ENCODE data around the gene THOC1. TPM values are rescaled to one million over a fixed set of nuclear protein-coding genes. Genes with fewer than 3 reads are reported as not detected.

The THOC1 gene
- total RNA-seq, 1 experiment from 2014 or later, result 74.5 TPM

- Histone ChIP-seq H3K23ac (ENCODE audit: insufficient read length, low read depth, low read length) (no peak overlapping the region), H3T11ph (ENCODE audit: low read length) (no peak overlapping the region), H3K4me2 (ENCODE audit: insufficient read depth, insufficient read length, low read length) (no peak overlapping the region), H3K27me3 (ENCODE audit: insufficient read depth, low read length) (no peaks in the 10 kb centered on the region), H2AFZ (ENCODE audit: low read length) (no peak overlapping the region), H3K23me2 (ENCODE audit: insufficient read length, low read depth, low read length, poor library complexity, severe bottlenecking) (no peaks in the 10 kb centered on the region), H3K18ac (ENCODE audit: insufficient read length, low read depth, low read length) (no peak overlapping the region), H2BK120ac (ENCODE audit: low read depth, low read length, poor library complexity, severe bottlenecking) (no peak overlapping the region), H3K79me2 (ENCODE audit: insufficient read depth, low read length) (no peaks in the 10 kb centered on the region), H2BK12ac (ENCODE audit: insufficient read length, low read depth, low read length) (no peak overlapping the region), H3K56ac (ENCODE audit: insufficient read length, low read depth, low read length) (no peak overlapping the region), H2AK5ac (ENCODE audit: insufficient read length, low read length) (no peak overlapping the region), H3K27ac (ENCODE audit: insufficient read length, low read depth, low read length) (no peak overlapping the region), H4K20me1 (ENCODE audit: control insufficient read depth, insufficient read depth, insufficient read length) (no peaks in the 10 kb centered on the region), H4K8ac (replicated peaks; ENCODE audit: insufficient read length, low read depth, low read length) (no peak overlapping the region), H4K91ac (ENCODE audit: insufficient read length, low read depth, low read length) (no peak overlapping the region), H3K4me1 (ENCODE audit: insufficient read depth, low read length) (no peaks in the 10 kb centered on the region), H3K4ac (ENCODE audit: low read depth, low read length) (no peak overlapping the region), H2BK5ac (ENCODE audit: insufficient read length, low read length) (no peak overlapping the region), H2BK15ac (ENCODE audit: low read depth, low read length) (no peak overlapping the region), H3K14ac (ENCODE audit: insufficient read depth, low read length) (no peak overlapping the region), H4K5ac (ENCODE audit: insufficient read length, low read depth, low read length) (no peak overlapping the region), H3K79me1 (ENCODE audit: insufficient read depth, low read depth, low read length, poor library complexity, severe bottlenecking) (no peaks in the 10 kb centered on the region), H3K9ac (ENCODE audit: extremely low read depth, insufficient read length, low read length) (no peak overlapping the region), H2BK20ac (ENCODE audit: low read depth, low read length, poor library complexity, severe bottlenecking) (no peak overlapping the region), H3K9me3 (ENCODE audit: control insufficient read depth, low read depth, low read length) (no peaks in the 10 kb centered on the region)
- TF ChIP-seq CTCF (conservative IDR thresholded peaks at IDR 0.05), result no peak
- H3K27ac Mint-ChIP-seq, result no peak overlapping the region
- no peak for DNase-seq
- WGBS (ENCODE audit: extremely low coverage, insufficient read length, low lambda C conversion rate), result no CpG with 5 or more reads among the region's 6 CpGs
- no peaks in the 10 kb centered on the region for H3K4me1 Mint-ChIP-seq
- H3K9me3 Mint-ChIP-seq, result no peaks in the 10 kb centered on the region
- no peaks in the 10 kb centered on the region; a peak in 1 of 7 replicates for H3K36me3 Mint-ChIP-seq (ENCODE audit: insufficient read depth in 1 of 3, low read depth in 3 of 3)
- no peak overlapping the region for H3K4me3 Mint-ChIP-seq
- H3K27me3 Mint-ChIP-seq (ENCODE audit: low read depth), result no peaks in the 10 kb centered on the region; the same call in 1 of the 2 replicates
These were observed 18.0 kb upstream of the THOC1 start for GRCh38 chr18:285817-286216.

Measured in H9 (cell line).